ENCODE data around the gene CMTM2.

The CMTM2 gene

GRCh38 chr16:66578651-66579531 lies at the start of gene CMTM2:
Gene CMTM2 (plus strand): TSS chr16:66579463. CDS start chr16:66579608, 145 bp downstream.
- DNase-seq, result no peak

- no peak for DNase-seq
Measured at GRCh38 chr16:66529475-66529874, 49.8 kb upstream of the CMTM2 start.

- DNase-seq, result no peak
Measured at GRCh38 chr16:66534376-66534799, 44.9 kb upstream of the CMTM2 start.

GRCh38 chr16:66536525-66536924 lies 42.7 kb upstream of the CMTM2 start:
- DNase-seq, result no peak

- DNase-seq, result no peak
Measured at GRCh38 chr16:66537236-66537635, 42.0 kb upstream of the CMTM2 start.

- no peak for DNase-seq
Measured at GRCh38 chr16:66538910-66539309, 40.4 kb upstream of the CMTM2 start.

- no peak for DNase-seq
Measured at GRCh38 chr16:66539623-66540469, 39.4 kb upstream of the CMTM2 start.

GRCh38 chr16:66541388-66542355 lies 37.6 kb upstream of the CMTM2 start:
- no peak for DNase-seq

GRCh38 chr16:66542396-66542795 lies 36.9 kb upstream of the CMTM2 start:
- no peak for DNase-seq

GRCh38 chr16:66543541-66543940 lies 35.7 kb upstream of the CMTM2 start:
- no peak for DNase-seq

- DNase-seq, result no peak
Measured at GRCh38 chr16:66544016-66544757, 35.1 kb upstream of the CMTM2 start.

- no peak for DNase-seq
Measured at GRCh38 chr16:66547101-66547989, 31.9 kb upstream of the CMTM2 start.

GRCh38 chr16:66548068-66548467 lies 31.2 kb upstream of the CMTM2 start:
- no peak for DNase-seq

- DNase-seq, result no peak
Measured at GRCh38 chr16:66548868-66549267, 30.4 kb upstream of the CMTM2 start.

GRCh38 chr16:66549284-66550131 lies 29.8 kb upstream of the CMTM2 start, which contains the start of gene TK2:
Gene TK2 (minus strand): TSS chr16:66550122. CDS start chr16:66550061, 61 bp downstream.
- DNase-seq, result no peak

- peak; percentile 45 for DNase-seq
Measured at GRCh38 chr16:66551348-66551759, 27.9 kb upstream of the CMTM2 start.

- no peak for DNase-seq
Measured at GRCh38 chr16:66551788-66552285, 27.4 kb upstream of the CMTM2 start.

GRCh38 chr16:66552286-66553177 lies 26.7 kb upstream of the CMTM2 start, which contains the start of gene CKLF:
Gene CKLF (plus strand): TSS chr16:66552576. CDS start chr16:66552716, 140 bp downstream.
- DNase-seq, result peak; percentile 80
